IMR-90 (cell line): Measurements from ENCODE around the gene PGS1. TPM values are rescaled to one million over a fixed set of nuclear protein-coding genes. Genes with fewer than 3 reads are reported as not detected.
A peak's percentile ranks its signal among the peaks of the same experiment; 100 is the strongest.

ENCODE experiments used
- ATAC-seq: fragments of 200-7000 bp; cut with Tn5 transposase; 2 replicates; pipeline ENCODE4 v1.9.1; 2020; ENCODE audit warnings: low read depth, mild to moderate bottlenecking, moderate library complexity
- BruUV-seq: library from RNA; stranded (reverse); fragments of 400-500 nt; replicated peaks from 2 replicates; lab custom pipeline; 2021; lab: Mats Ljungman, UMichigan
- CTCF ChIA-PET: fragments of 300-600 bp; formaldehyde crosslinking; extraction: SDS; loops from one replicate; lab custom pipeline; 2021; ENCODE audit warnings: antibody characterized with exemption; lab: Yijun Ruan, JAX
- POLR2A ChIA-PET: fragments of 300-600 bp; sonication (Branson Sonifier 250); formaldehyde crosslinking; loops from one replicate; lab custom pipeline; 2022; ENCODE audit warnings: antibody characterized with exemption; ENCODE audit not compliant: unreplicated experiment; lab: Charles Lee
- DNase-seq: peaks from one replicate; pipeline ENCODE4 v3.0.0; 2013
- H2AFZ ChIP-seq: replicated peaks from 2 replicates; pipeline ENCODE3; 2013; ENCODE audit warnings: low read length, mild to moderate bottlenecking; ENCODE audit not compliant: poor library complexity
- H2AK5ac ChIP-seq: 2 replicates; pipeline ENCODE4 v1.6.1; 2013; ENCODE audit warnings: low read depth, low read length, inconsistent platforms
- H2AK9ac ChIP-seq: replicated peaks from 2 replicates; pipeline ENCODE3; 2013; ENCODE audit warnings: mild to moderate bottlenecking, low read depth, low read length, moderate library complexity; ENCODE audit not compliant: poor library complexity
- H2BK120ac ChIP-seq: 2 replicates; pipeline ENCODE4 v1.6.1; 2013; ENCODE audit warnings: low read depth, low read length, inconsistent platforms
- H2BK15ac ChIP-seq: 3 replicates; pipeline ENCODE4 v1.6.1; 2013; ENCODE audit warnings: low read depth, low read length, inconsistent platforms
- H2BK20ac ChIP-seq: 2 replicates; pipeline ENCODE4 v1.6.1; 2013; ENCODE audit warnings: low read depth, mild to moderate bottlenecking, inconsistent platforms, low read length, moderate library complexity
- H2BK5ac ChIP-seq: 2 replicates; pipeline ENCODE4 v1.6.1; 2013; ENCODE audit warnings: mild to moderate bottlenecking, low read depth, low read length, inconsistent platforms; ENCODE audit not compliant: poor library complexity, severe bottlenecking
- H3K14ac ChIP-seq: replicated peaks from 2 replicates; pipeline ENCODE4 v1.6.1; 2013; ENCODE audit warnings: low read depth, low read length, inconsistent platforms
- H3K18ac ChIP-seq: 2 replicates; pipeline ENCODE4 v1.6.1; 2013; ENCODE audit warnings: low read depth, low read length, control low read depth
- H3K23ac ChIP-seq: 2 replicates; pipeline ENCODE4 v1.6.1; 2013; ENCODE audit warnings: low read depth, low read length, inconsistent platforms
- H3K27ac ChIP-seq: 2 replicates; pipeline ENCODE4 v1.5.1; 2013; ENCODE audit warnings: mild to moderate bottlenecking, control low read depth, low read length; ENCODE audit not compliant: insufficient read depth
- H3K27me3 ChIP-seq: 2 replicates; pipeline ENCODE4 v1.6.1; 2013; ENCODE audit warnings: low read length; ENCODE audit not compliant: control insufficient read depth, insufficient read depth
- H3K36me3 ChIP-seq: 2 replicates; pipeline ENCODE4 v1.6.1; 2013; ENCODE audit warnings: low read length, mixed read lengths; ENCODE audit not compliant: control insufficient read depth, insufficient read depth
- H3K4ac ChIP-seq: 2 replicates; pipeline ENCODE4 v1.6.1; 2013; ENCODE audit warnings: low read depth, low read length, inconsistent platforms
- H3K4me1 ChIP-seq: 2 replicates; pipeline ENCODE4 v1.6.1; 2013; ENCODE audit warnings: low read length, mixed read lengths; ENCODE audit not compliant: control insufficient read depth, insufficient read depth
- H3K4me2 ChIP-seq: 2 replicates; pipeline ENCODE4 v1.6.1; 2013; ENCODE audit warnings: low read depth, mild to moderate bottlenecking, control low read depth, low read length, moderate library complexity
- H3K4me3 ChIP-seq: 2 replicates; pipeline ENCODE4 v1.5.1; 2013; ENCODE audit warnings: low read depth, mild to moderate bottlenecking, control low read depth, low read length, moderate library complexity; ENCODE audit not compliant: insufficient read depth
- H3K56ac ChIP-seq: 2 replicates; pipeline ENCODE4 v1.6.1; 2013; ENCODE audit warnings: low read length, inconsistent platforms; ENCODE audit not compliant: insufficient read depth; ENCODE audit errors: extremely low read depth
- H3K79me1 ChIP-seq, 2 experiments: 2 replicates each; pipeline ENCODE4 v1.6.1; 2013; ENCODE audit warnings: low read length in 2 of 2, inconsistent platforms in 1 of 2, low read depth in 1 of 2
- H3K9ac ChIP-seq: 2 replicates; pipeline ENCODE4 v1.6.1; 2013; ENCODE audit warnings: low read depth, low read length, control low read depth
- H3K9me1 ChIP-seq: 2 replicates; pipeline ENCODE4 v1.6.1; 2013; ENCODE audit warnings: low read length, inconsistent platforms; ENCODE audit not compliant: insufficient read depth
- H3K9me3 ChIP-seq: 2 replicates; pipeline ENCODE4 v1.6.1; 2013; ENCODE audit warnings: low read length; ENCODE audit not compliant: control insufficient read depth, insufficient read depth
- H4K20me1 ChIP-seq: 2 replicates; pipeline ENCODE4 v1.6.1; 2013; ENCODE audit warnings: low read length, inconsistent platforms; ENCODE audit not compliant: insufficient read depth
- H4K5ac ChIP-seq: 2 replicates; pipeline ENCODE4 v1.6.1; 2013; ENCODE audit warnings: mild to moderate bottlenecking, low read depth, low read length, control low read depth
- H4K8ac ChIP-seq, 2 experiments: 2 replicates each; pipeline ENCODE4 v1.6.1; 2013; ENCODE audit warnings: low read depth in 2 of 2, low read length in 2 of 2, control low read depth in 1 of 2, inconsistent platforms in 1 of 2
- H4K91ac ChIP-seq: 2 replicates; pipeline ENCODE4 v1.6.1; 2013; ENCODE audit warnings: low read depth, low read length, inconsistent platforms; ENCODE audit not compliant: insufficient read depth
- MAFK ChIP-seq: IDR thresholded peaks from 2 replicates; pipeline ENCODE4 v1.6.1; 2012; ENCODE audit warnings: low read depth, low read length, improper control_type of control experiment
- MAZ ChIP-seq: IDR thresholded peaks from 2 replicates; pipeline ENCODE4 v1.6.1; 2012; ENCODE audit warnings: low read depth, mild to moderate bottlenecking, low read length, improper control_type of control experiment, moderate library complexity, borderline replicate concordance
- MXI1 ChIP-seq: IDR thresholded peaks from 2 replicates; pipeline ENCODE4 v1.6.1; 2012; ENCODE audit warnings: low read depth, mild to moderate bottlenecking, low read length, moderate library complexity, borderline replicate concordance
- POLR2A ChIP-seq: IDR thresholded peaks from 2 replicates; pipeline ENCODE4 v1.6.1; 2012; ENCODE audit warnings: mild to moderate bottlenecking, low read depth, low read length
- RAD21 ChIP-seq: IDR thresholded peaks from 2 replicates; pipeline ENCODE4 v1.6.1; 2012; ENCODE audit warnings: low read length, improper control_type of control experiment
- SMC3 ChIP-seq: fragments of 150-350 bp; IDR thresholded peaks from 2 replicates; pipeline ENCODE4 v1.6.1; 2016; ENCODE audit warnings: low read depth, mild to moderate bottlenecking, antibody characterized with exemption, low read length, moderate library complexity
- WGBS, 2 experiments: methylation state at CpG; one replicate each; pipeline versions ENCODE4 v1.1.5 to v1.1.7; 2013; ENCODE audit warnings: missing lambda C conversion rate in 2 of 2; ENCODE audit not compliant: insufficient read length in 1 of 2; ENCODE audit errors: extremely low coverage in 2 of 2; 5-methylcytosine and 5-hydroxymethylcytosine counted together
- dilution Hi-C: fragments of 300-500 bp; cut with HindIII; formaldehyde crosslinking; loops from one replicate; pipeline ENCODE4 v1.14.3; 2018; ENCODE audit warnings: low sequenced_read_pairs; ENCODE audit not compliant: unreplicated experiment
- in situ Hi-C: fragments of 300-500 bp; cut with MboI; formaldehyde crosslinking; loops from 3 replicates; pipeline ENCODE4 v1.14.3; 2019; ENCODE audit warnings: low sequenced_read_pairs, inconsistent platforms, mixed read lengths
- intact Hi-C: fragments of 100-400 bp; cut with micrococcal nuclease; formaldehyde crosslinking; loops from 2 replicates; pipeline ENCODE4 v1.10.0; 2022
- polyA plus RNA-seq, 3 experiments: library from polyadenylated mRNA; depleted of rRNA; stranded (reverse); fragments of >200 nt; gene quantifications; 2 replicates each; pipeline ENCODE4 v1.2.3, GENCODE V29; 2012; ENCODE audit warnings: low replicate concordance in 1 of 3
- total RNA-seq: library from RNA; depleted of rRNA; stranded (reverse); fragments of >200 nt; gene quantifications from 2 replicates; pipeline ENCODE4 v1.2.3, GENCODE V29; 2012
- TF ChIP-seq, protein P1 (sequence below): conservative IDR thresholded peaks from 2 replicates; pipeline ENCODE4 v1.5.1; 2012; ENCODE audit warnings: mild to moderate bottlenecking, low read depth, low read length, improper control_type of control experiment

The PGS1 gene
- total and polyA plus RNA-seq, 2 of the 4 experiments (the other 2 are of a cell fraction), result 18.5 to 43.2 TPM

GRCh38 chr17:78399693-78400144 is 21.3 kb downstream of the PGS1 start:
- H2BK5ac ChIP-seq, result no peak overlapping the region
- WGBS, 2 experiments, result 85% methylated on average over 4 of the region's 6 CpGs; no CpG with 5 or more reads in 1 of the 2 experiments
- no peak overlapping the region for H4K8ac ChIP-seq
- H3K9ac ChIP-seq, result no peak overlapping the region
- H2BK20ac ChIP-seq, result no peak overlapping the region
- H3K4me1 ChIP-seq, result peaks cover 12% of the 10 kb centered on the region; the same call in 1 of the 2 replicates
- no peak overlapping the region for H3K56ac ChIP-seq
- H2AK5ac ChIP-seq, result peak overlapping the region; percentile 31; the same call in 1 of the 2 replicates
- dilution Hi-C loops, result no loop called here
- H3K18ac ChIP-seq, result no peak overlapping the region
- no peak overlapping the region for H2BK120ac ChIP-seq
- no peak overlapping the region for H2AFZ ChIP-seq
- DNase-seq (no peak), ATAC-seq (no peak)
- CTCF ChIA-PET, result interaction anchor here (0.5 kb wide), 1 partner anchor 9 kb away, joined by 4 read pairs; no protein-coding TSS in a partner anchor
- no peak overlapping the region for H3K4ac ChIP-seq
- H3K9me3 ChIP-seq, result no peaks in the 10 kb centered on the region
- no peak overlapping the region for H3K27ac ChIP-seq
- H2AK9ac ChIP-seq, result no peak overlapping the region
- H3K4me2 ChIP-seq, result no peak overlapping the region
- peaks cover 36% of the 10 kb centered on the region for H3K9me1 ChIP-seq
- peaks cover 30% of the 10 kb centered on the region for H4K20me1 ChIP-seq
- BruUV-seq, result no TSS peak
- H3K14ac ChIP-seq, result no peak overlapping the region
- no peak overlapping the region for H4K5ac ChIP-seq
- POLR2A ChIA-PET, result no interaction called here
- TF ChIP-seq MAZ (no peak), MAFK (no peak), MXI1 (no peak), RAD21 (no peak), POLR2A (no peak), SMC3 (no peak)
- TF ChIP-seq, protein P1, sequence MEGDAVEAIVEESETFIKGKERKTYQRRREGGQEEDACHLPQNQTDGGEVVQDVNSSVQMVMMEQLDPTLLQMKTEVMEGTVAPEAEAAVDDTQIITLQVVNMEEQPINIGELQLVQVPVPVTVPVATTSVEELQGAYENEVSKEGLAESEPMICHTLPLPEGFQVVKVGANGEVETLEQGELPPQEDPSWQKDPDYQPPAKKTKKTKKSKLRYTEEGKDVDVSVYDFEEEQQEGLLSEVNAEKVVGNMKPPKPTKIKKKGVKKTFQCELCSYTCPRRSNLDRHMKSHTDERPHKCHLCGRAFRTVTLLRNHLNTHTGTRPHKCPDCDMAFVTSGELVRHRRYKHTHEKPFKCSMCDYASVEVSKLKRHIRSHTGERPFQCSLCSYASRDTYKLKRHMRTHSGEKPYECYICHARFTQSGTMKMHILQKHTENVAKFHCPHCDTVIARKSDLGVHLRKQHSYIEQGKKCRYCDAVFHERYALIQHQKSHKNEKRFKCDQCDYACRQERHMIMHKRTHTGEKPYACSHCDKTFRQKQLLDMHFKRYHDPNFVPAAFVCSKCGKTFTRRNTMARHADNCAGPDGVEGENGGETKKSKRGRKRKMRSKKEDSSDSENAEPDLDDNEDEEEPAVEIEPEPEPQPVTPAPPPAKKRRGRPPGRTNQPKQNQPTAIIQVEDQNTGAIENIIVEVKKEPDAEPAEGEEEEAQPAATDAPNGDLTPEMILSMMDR, result no peak
- no peak overlapping the region for H3K4me3 ChIP-seq
- H3K79me1 ChIP-seq, result peaks cover 49 to 90% of the 10 kb centered on the region in 2 experiments
- no peak overlapping the region for H2BK15ac ChIP-seq
- peaks cover 79% of the 10 kb centered on the region for H3K36me3 ChIP-seq
- no peaks in the 10 kb centered on the region for H3K27me3 ChIP-seq
- in situ Hi-C loops, result no loop called here
- no peak overlapping the region for H4K91ac ChIP-seq
- intact Hi-C loops, result no loop called here
- no peak overlapping the region for H3K23ac ChIP-seq
